OCI-LY1 (cell line): ENCODE measurements around the gene CAPN3.

Source experiments
- CTCF ChIP-seq: fragments of 200-600 bp; sonication (generic), shearing (Covaris generic); IDR thresholded peaks from 2 replicates; pipeline ENCODE4 v1.5.1; 2017; ENCODE audit warnings: mild to moderate bottlenecking, antibody characterized with exemption, low read length, moderate library complexity, mixed read lengths
- EZH2 ChIP-seq: fragments of 200-600 bp; sonication (generic), shearing (Covaris generic); IDR thresholded peaks from 2 replicates; pipeline ENCODE4 v1.8.0; 2017; ENCODE audit warnings: borderline replicate concordance, mixed run types, mild to moderate bottlenecking, antibody characterized with exemption, low read length, moderate library complexity, mixed read lengths

GRCh38 chr15:42349186-42349585, 10.1 kb upstream of the CAPN3 start:
- TF ChIP-seq CTCF, result no peak
- TF ChIP-seq EZH2, result no peak
